SIG-M5 treated with dmso at 0.1 percent for 504 hours (cell line): ENCODE results near the gene RFX1.

Experiments used
- DNase-seq: peaks from one replicate; lab custom pipeline; 2025; ENCODE audit not compliant: unreplicated experiment; lab: John Stamatoyannopoulos, UW

Gene RFX1

DNA sequence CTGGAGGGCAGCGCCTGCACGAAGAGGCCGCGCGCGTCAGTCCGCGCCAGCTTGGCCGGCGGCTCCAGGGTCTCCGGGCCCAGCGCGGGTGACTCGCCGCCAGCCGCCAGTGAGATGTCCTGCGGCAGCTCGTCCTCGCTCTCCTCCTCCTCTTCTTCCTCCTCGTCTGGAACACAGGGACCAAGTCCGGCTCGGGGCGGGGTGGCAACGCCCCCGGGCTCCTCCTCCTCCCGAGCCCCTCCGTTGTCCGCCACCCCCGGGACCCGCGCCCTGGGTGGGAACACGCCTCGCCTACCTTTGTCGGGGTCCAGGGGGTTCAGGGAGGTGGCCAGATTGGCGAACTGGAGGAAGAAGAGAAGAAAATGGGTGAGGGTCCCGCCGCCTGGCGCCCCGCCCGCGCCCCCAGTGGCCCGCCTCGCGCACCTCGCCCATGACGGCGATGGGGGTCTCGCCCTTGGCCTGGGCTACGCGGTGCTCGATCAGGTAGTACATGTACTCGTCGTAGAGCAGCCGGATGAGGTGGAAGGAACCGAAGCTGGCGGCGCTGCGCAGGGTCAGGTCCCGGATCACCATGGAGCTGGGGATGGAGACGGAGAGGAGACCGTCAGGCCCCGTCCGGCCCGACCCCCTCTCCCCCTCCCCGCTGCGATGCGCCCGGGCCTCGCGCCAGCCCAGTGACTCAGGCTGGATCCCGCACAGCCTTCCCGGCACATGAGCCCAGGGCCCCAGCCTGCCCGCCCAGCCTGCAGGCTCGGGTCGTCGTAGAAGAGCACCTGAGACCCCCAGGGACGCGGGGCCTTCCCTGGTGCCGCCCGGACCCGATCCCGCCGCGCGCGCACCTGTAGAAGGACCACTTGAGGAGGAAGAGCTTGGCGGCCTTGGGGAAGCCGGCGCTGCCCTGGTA, 43.2 kb downstream of the RFX1 start:
- no peak for DNase-seq

DNA sequence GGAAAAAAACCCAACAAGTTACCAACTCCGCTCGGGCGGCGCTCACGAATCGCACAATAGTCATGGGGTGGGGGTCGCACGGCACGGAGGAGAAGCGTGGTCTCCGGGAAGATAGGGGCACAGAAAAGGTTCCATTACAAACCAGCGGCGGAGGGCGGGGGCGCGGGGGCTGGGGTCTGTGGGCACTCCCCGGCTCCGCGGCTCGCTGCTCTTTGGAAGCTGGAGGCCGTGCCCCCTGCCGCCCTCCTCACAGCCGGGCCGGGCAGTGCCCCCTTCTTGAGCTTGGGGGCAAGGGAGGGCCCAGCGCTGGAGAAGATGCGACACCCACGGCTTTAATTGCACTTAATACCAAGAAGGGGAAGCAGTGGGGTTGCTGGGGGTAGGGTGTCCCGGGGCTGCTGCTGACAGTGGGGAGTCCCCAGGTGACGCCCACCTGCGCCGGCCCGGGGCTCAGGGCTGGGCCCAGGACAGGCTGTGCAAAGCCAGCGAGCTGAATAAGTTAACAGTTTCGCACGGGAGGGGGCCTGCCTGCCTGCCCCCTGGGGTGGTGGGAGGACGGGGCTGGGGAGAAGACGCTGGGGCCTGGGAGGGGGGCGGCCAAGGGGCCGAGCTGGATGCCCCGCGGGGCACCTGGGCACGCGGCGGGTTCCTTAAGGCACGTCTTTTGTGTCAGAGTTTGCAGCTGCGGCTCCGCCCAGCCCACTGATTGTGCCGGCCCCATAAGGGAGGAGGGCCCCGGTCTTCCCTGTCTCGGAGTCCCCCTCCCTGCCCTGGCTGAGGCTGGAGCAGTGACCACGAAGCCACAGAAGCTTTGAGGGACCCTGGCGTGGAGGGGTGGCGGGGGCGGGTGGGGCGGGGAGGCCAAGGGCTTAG, 44.1 kb downstream of the RFX1 start:
- no peak for DNase-seq

GRCh38 chr19:13960863-13961784, 45.0 kb downstream of the RFX1 start:
- DNase-seq, result no peak

GRCh38 chr19:13959962-13960862, 45.9 kb downstream of the RFX1 start:
- no peak for DNase-seq

DNA sequence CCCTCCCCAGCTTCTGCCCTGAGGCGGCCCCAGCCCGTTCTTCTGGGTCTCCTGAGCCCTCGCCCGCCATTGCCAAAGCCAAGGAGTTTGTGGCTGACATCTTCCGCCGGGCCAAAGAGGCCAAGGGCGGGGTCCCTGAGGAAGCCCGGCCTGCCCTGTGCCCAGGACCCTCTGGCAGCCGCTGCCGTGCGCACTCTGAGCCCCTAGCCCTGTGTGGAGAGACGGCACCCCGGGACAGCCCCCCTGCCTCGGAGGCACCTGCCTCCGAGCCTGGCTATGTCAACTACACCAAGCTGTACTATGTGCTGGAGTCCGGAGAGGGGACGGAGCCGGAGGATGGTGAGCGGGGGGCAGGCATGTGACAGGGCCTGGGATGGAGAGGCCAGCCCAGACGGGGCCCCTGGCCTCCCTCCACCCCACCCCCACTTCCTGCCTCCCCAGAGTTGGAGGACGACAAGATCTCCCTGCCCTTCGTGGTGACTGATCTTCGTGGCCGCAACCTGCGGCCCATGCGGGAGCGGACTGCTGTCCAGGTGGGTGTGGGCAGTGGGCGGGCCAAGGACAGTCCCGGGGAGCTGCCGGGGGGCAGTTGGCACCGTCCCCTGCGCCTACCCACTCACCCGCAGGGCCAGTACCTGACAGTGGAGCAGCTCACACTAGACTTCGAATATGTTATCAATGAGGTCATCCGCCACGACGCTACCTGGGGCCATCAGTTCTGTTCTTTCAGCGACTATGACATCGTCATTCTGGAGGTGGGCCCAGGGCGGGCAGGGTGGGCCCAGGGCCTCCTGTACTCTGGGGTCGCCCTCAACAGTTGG, 46.8 kb downstream of the RFX1 start:
- DNase-seq, result no peak

GRCh38 chr19:13958043-13958442, 48.1 kb downstream of the RFX1 start:
- DNase-seq, result no peak

DNA sequence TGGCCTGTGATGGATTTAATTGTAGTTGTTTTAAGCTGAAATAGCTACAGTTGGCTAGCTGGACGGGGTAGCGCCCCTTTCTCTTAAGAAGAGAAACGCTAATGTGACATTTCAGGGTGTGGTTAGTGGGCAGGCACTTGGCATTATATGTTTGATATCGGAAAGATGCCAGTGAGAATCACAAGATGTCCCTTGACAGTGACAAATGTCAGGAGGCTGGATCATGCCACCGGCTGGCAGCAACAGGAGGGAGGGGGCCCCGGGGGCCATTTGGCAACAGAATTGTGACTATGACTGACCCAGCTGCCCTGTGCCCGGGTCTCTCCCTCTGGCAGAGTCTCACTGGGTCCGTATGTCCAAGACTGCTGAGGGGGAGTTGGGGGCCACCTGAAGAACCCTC, 49.1 kb downstream of the RFX1 start:
- no peak for DNase-seq

DNA sequence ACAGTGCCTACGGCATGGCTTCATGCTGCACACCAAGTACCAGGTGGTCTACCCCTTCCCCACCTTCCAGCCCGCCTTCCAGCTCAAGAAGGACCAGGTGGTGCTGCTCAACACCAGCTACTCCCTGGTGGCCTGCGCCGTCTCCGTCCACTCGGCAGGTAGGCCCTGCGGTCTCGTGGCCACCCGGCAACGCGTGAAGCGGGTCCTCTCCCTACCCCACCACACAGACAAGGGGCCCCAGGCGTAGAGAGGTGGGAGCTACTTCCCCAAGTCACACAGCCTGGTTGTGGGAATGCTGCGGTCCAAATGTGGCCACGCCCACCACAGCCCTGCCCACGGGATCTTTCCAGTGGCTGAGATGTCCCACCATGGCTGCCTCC, 49.8 kb downstream of the RFX1 start:
- DNase-seq, result no peak

GRCh38 chr19:13955662-13956364, 50.3 kb downstream of the RFX1 start:
- DNase-seq, result no peak

- DNase-seq, result no peak
Measured at GRCh38 chr19:13954185-13954584, 51.9 kb downstream of the RFX1 start.

GRCh38 chr19:13952931-13953531, 53.1 kb downstream of the RFX1 start:
- DNase-seq, result peak; percentile 28

- DNase-seq, result peak; percentile 99
Measured at GRCh38 chr19:13952154-13952930, 53.8 kb downstream of the RFX1 start, which contains the start of gene DCAF15. Gene DCAF15 (plus strand): TSS chr19:13952509. CDS start chr19:13952513, 4 bp downstream.

GRCh38 chr19:13951799-13952153, 54.3 kb downstream of the RFX1 start:
- no peak for DNase-seq

- no peak for DNase-seq
Measured at GRCh38 chr19:13951043-13951442, 55.1 kb downstream of the RFX1 start.

DNA sequence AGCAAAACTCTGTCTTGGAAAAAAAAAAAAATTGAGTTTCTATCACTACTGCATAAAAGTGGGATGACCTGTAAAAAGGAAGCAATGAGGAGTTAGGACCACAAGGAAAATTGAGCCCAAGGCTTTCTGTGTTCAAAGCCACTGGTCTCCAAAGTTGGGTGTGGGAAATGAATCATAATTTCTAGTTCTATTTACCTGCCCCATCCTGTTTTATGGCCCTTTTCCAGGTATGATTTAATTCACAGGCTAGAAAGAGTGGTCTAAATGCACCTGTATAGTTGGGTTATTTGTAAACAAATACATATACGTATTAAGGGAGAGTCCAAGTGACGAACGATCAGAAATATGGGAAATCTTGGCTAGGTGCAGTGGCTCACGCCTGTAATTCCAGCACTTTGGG, 59.7 kb downstream of the RFX1 start:
- no peak for DNase-seq

GRCh38 chr19:13942023-13942684, 64.0 kb downstream of the RFX1 start:
- DNase-seq, result no peak
